Mucosa of stomach (tissue), 1 donor: ENCODE measurements around the gene DNMT3A.

Experiments
- H3K27me3 ChIP-seq: one replicate; pipeline ENCODE4 v1.7.0; 2013; ENCODE audit warnings: mild to moderate bottlenecking, low read length; ENCODE audit not compliant: control insufficient read depth, insufficient read depth
- H3K36me3 ChIP-seq: one replicate; pipeline ENCODE4 v1.7.0; 2013; ENCODE audit warnings: low read length; ENCODE audit not compliant: control insufficient read depth, insufficient read depth
- H3K4me1 ChIP-seq: one replicate; pipeline ENCODE4 v1.7.0; 2013; ENCODE audit warnings: mild to moderate bottlenecking, low read length; ENCODE audit not compliant: control insufficient read depth, insufficient read depth
- H3K4me3 ChIP-seq: one replicate; pipeline ENCODE4 v1.7.0; 2013; ENCODE audit warnings: low read length
- H3K9ac ChIP-seq: one replicate; pipeline ENCODE4 v1.7.0; 2013; ENCODE audit warnings: mild to moderate bottlenecking, low read length, moderate library complexity
- H3K9me3 ChIP-seq: one replicate; pipeline ENCODE4 v1.7.0; 2013; ENCODE audit warnings: mild to moderate bottlenecking, low read length, moderate library complexity; ENCODE audit not compliant: control insufficient read depth
- donor health status: Pancreatic carcinoma.

Gene DNMT3A

DNA sequence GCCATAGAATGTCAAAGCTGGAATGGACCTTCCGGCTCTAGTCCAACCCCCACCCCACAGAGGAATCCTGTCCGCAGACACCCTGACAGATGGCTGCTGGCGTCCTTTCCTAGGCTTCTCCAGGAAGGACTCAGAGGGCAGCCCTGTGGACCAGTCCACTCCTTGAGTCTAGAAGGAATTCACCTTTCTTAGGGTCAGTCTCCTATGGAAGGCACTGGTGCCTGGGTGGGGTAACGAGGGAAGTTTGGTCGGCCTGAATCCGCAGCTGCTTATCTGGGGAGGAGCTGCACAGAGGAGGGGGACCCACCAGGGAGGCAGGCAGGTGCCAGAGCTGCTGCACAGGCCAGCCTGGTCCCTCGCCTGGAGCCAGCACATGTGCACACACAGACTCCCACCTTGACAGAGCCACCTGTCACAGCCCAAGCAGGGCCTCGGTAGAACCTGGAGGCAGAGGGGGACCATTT lies 2.5 kb downstream of the DNMT3A start:
- H3K4me1 ChIP-seq = peaks cover 13% of the 10 kb centered on the region
- no peak overlapping the region for H3K9ac ChIP-seq

GRCh38 chr2:25338401-25338800 lies 3.3 kb downstream of the DNMT3A start:
- Histone ChIP-seq H3K9me3 (no peaks in the 10 kb centered on the region), H3K36me3 (no peaks in the 10 kb centered on the region), H3K9ac (no peak overlapping the region), H3K27me3 (no peaks in the 10 kb centered on the region), H3K4me1 (peaks cover 13% of the 10 kb centered on the region), H3K4me3 (no peak overlapping the region)

More for the DNA sequence above, 2.5 kb downstream of the DNMT3A start:
- no peak overlapping the region for H3K4me3 ChIP-seq
- no peaks in the 10 kb centered on the region for H3K9me3 ChIP-seq
- H3K36me3 ChIP-seq = no peaks in the 10 kb centered on the region
- no peaks in the 10 kb centered on the region for H3K27me3 ChIP-seq

DNA sequence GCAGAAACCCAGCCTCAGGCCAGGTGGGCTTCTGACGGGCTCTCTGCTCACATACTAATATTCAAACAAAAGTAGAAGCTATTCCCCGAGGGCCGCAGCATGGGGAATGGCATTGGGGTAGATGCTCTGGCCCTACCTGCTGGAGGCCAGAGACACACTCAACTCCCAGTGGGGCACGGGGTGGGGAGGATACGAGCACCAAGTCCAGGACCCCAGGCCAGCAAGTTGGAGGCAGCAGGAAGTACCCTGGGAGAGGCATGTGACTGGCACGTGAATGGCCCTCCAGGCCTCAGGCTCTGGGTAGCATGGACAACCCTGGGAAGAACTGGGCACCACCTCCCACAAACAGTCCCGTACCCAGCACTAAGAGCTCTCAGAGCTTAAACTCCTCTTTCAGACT lies 3.8 kb downstream of the DNMT3A start:
- Histone ChIP-seq H3K9ac (no peak overlapping the region), H3K9me3 (no peaks in the 10 kb centered on the region), H3K36me3 (no peaks in the 10 kb centered on the region), H3K27me3 (no peaks in the 10 kb centered on the region), H3K4me3 (no peak overlapping the region), H3K4me1 (peaks cover 12% of the 10 kb centered on the region)

- Histone ChIP-seq H3K9me3 (no peaks in the 10 kb centered on the region), H3K4me3 (no peak overlapping the region), H3K36me3 (no peaks in the 10 kb centered on the region), H3K4me1 (peaks cover 7% of the 10 kb centered on the region), H3K9ac (no peak overlapping the region), H3K27me3 (no peaks in the 10 kb centered on the region)
Measured at GRCh38 chr2:25337276-25337675, 4.4 kb downstream of the DNMT3A start.

GRCh38 chr2:25336383-25336841 lies 5.3 kb downstream of the DNMT3A start:
- Histone ChIP-seq H3K4me3 (no peak overlapping the region), H3K9me3 (no peaks in the 10 kb centered on the region), H3K36me3 (no peaks in the 10 kb centered on the region), H3K4me1 (peaks cover 7% of the 10 kb centered on the region), H3K27me3 (no peaks in the 10 kb centered on the region), H3K9ac (no peak overlapping the region)

GRCh38 chr2:25335971-25336370 lies 5.8 kb downstream of the DNMT3A start:
- H3K36me3 ChIP-seq = no peaks in the 10 kb centered on the region
- H3K9me3 ChIP-seq = no peaks in the 10 kb centered on the region
- peaks cover 7% of the 10 kb centered on the region for H3K4me1 ChIP-seq
- H3K27me3 ChIP-seq = no peaks in the 10 kb centered on the region
- no peak overlapping the region for H3K4me3 ChIP-seq
- no peak overlapping the region for H3K9ac ChIP-seq

- no peaks in the 10 kb centered on the region for H3K27me3 ChIP-seq
- no peaks in the 10 kb centered on the region for H3K36me3 ChIP-seq
- no peaks in the 10 kb centered on the region for H3K9me3 ChIP-seq
- no peak overlapping the region for H3K4me3 ChIP-seq
- H3K9ac ChIP-seq = no peak overlapping the region
- H3K4me1 ChIP-seq = peaks cover 4% of the 10 kb centered on the region
Measured at GRCh38 chr2:25335204-25335603, 6.5 kb downstream of the DNMT3A start.

GRCh38 chr2:25334482-25334881 lies 7.2 kb downstream of the DNMT3A start:
- H3K9ac ChIP-seq = no peak overlapping the region

GRCh38 chr2:25333981-25334380 lies 7.7 kb downstream of the DNMT3A start:
- Histone ChIP-seq H3K36me3 (no peaks in the 10 kb centered on the region), H3K9me3 (no peaks in the 10 kb centered on the region), H3K4me3 (no peak overlapping the region), H3K27me3 (no peaks in the 10 kb centered on the region), H3K4me1 (no peaks in the 10 kb centered on the region), H3K9ac (no peak overlapping the region)

More at GRCh38 chr2:25334482-25334881, 7.2 kb downstream of the DNMT3A start:
- Histone ChIP-seq H3K27me3 (no peaks in the 10 kb centered on the region), H3K4me3 (no peak overlapping the region), H3K36me3 (no peaks in the 10 kb centered on the region), H3K9me3 (no peaks in the 10 kb centered on the region), H3K4me1 (no peaks in the 10 kb centered on the region)

- H3K4me1 ChIP-seq = no peaks in the 10 kb centered on the region
- no peak overlapping the region for H3K9ac ChIP-seq
- no peaks in the 10 kb centered on the region for H3K27me3 ChIP-seq
- H3K9me3 ChIP-seq = no peaks in the 10 kb centered on the region
- H3K4me3 ChIP-seq = no peak overlapping the region
- H3K36me3 ChIP-seq = no peaks in the 10 kb centered on the region
Measured at GRCh38 chr2:25332571-25332970, 9.2 kb downstream of the DNMT3A start.

DNA sequence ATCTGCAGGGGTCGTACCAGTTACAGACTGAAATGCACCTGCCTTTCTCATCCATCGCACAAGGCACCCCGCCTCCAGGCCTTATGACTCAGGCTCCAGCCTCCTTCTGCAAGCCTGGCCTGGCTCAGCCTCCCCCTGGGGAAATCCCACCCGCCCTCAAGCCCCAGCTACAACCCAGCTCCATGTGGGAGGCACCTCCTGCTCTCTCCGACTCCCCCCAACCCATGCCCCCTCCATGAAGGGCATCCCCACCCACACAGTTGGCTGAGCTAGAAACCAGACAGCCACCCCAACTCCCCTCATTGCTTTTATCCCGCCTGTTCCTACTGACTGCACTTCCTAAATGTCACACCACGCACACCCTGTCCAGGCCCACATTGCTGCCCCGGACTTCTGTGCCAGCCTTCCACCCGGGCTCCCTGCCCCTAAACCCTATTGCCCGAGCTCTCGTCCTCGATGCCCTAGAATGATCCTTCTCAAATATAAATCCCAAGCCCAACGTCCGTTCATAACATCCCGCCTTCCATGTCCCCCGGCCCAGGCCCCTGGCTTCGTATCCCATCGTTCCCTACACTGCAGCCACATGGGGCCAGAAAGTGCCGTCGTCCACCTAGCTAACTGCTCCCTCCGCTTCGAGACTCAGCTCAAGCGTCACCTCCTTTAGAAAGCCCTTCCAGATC lies 9.9 kb downstream of the DNMT3A start:
- Histone ChIP-seq H3K27me3 (no peaks in the 10 kb centered on the region), H3K9me3 (no peaks in the 10 kb centered on the region), H3K4me3 (no peak overlapping the region), H3K9ac (no peak overlapping the region), H3K36me3 (no peaks in the 10 kb centered on the region), H3K4me1 (no peaks in the 10 kb centered on the region)

DNA sequence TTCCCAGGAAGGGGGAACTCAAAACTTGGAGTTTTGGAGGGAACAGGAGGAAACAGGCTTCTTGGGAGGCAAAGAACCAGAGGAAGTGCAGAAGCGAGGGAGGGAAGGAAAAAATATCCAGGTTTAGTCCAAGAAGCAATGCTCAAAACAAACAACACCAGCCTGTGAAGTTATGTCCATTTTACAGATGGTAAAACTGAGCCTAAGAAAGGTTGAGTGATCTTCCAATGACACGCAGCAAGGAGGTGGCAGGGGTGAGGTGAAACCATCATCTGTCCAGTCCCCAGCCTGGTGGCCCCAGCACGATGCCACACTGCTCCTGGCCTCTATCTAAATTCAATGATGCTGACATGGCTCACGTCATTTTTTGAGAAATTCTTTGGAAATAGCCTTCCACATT lies 10.8 kb downstream of the DNMT3A start:
- Histone ChIP-seq H3K4me1 (no peaks in the 10 kb centered on the region), H3K36me3 (no peaks in the 10 kb centered on the region), H3K4me3 (no peak overlapping the region)

GRCh38 chr2:25330273-25330672 lies 11.5 kb downstream of the DNMT3A start:
- H3K9me3 ChIP-seq = no peaks in the 10 kb centered on the region
- no peak overlapping the region for H3K4me3 ChIP-seq
- H3K4me1 ChIP-seq = no peaks in the 10 kb centered on the region
- H3K9ac ChIP-seq = no peak overlapping the region
- no peaks in the 10 kb centered on the region for H3K27me3 ChIP-seq
- no peaks in the 10 kb centered on the region for H3K36me3 ChIP-seq

More for the DNA sequence above, 10.8 kb downstream of the DNMT3A start:
- H3K9ac ChIP-seq = no peak overlapping the region
- H3K9me3 ChIP-seq = no peaks in the 10 kb centered on the region
- no peaks in the 10 kb centered on the region for H3K27me3 ChIP-seq
